ENCODE data around the gene PIEZO1.
"Not testable (repeated sequence)": the region's sequence is repeated elsewhere in the genome, so short reads cannot be mapped to it uniquely, and the experiment has no call there.

Gene PIEZO1

GRCh38 chr16:88781140-88782077, 3.6 kb downstream of the PIEZO1 start:
- no peak for DNase-seq (ENCODE audit: low read depth)

GRCh38 chr16:88780142-88781062, 4.6 kb downstream of the PIEZO1 start:
- no peak for DNase-seq (ENCODE audit: low read depth)

DNA sequence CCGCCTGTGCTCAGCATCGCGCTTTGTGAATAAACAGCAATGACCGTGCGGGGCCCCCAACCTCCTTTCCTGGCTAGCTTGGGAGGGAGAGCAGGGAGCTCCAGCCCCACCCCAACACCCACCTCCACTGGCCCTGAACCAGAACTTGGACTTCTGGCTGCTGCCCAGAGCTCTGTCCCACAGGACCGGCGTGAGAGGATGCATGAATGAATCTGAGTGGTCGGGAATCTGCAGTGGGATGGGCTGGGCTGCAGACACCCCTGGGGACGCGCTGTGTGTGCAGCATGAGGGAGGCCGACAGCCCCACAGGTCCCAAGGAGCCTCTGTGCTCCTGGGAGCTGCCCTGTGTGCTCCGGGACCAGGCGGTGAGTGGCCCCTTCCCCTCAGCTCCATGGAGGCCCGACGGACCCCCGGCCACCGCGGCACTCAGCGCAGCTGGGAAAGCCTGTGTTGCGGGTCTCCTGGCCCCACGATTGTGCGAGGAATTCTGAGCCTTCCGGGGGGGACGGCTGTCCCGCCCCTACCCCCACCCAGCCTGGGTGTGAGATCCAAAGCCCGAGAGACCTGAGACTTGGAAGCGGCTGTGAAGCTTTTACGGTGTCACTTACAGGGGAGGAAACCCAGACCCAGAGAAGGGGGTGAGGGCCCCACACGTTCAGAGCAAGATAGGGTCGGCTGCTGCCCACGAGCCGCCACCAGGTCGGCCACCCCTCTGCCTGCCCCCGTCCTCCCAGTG, 5.4 kb downstream of the PIEZO1 start:
- no peak for DNase-seq (ENCODE audit: low read depth)

DNA sequence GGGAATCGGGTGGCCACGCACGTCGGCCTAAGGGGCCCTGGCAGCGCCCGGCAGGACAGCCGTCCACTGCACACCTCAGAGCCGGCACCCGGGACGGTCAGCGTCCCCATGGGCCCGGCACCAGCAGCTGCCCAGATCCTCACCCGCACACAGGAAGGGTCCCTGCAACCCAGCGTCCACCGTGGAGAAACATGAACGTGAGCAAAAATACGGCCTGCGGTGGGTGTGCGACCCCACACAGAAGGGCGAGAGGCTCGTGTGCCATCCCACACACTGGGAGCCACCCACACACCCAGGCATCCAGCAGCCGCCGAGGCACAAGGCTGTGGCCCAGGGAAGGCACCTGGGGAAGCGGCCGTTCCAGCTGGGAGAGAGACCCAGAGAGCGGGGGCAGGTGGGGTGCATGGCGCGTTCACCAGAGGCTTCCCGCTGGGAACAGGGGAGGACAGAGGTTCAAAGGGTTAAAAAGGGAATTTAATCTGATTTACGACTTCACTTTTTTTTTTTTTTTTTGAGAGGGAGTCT, 6.4 kb downstream of the PIEZO1 start:
- DNase-seq (ENCODE audit: low read depth) = no peak

DNA sequence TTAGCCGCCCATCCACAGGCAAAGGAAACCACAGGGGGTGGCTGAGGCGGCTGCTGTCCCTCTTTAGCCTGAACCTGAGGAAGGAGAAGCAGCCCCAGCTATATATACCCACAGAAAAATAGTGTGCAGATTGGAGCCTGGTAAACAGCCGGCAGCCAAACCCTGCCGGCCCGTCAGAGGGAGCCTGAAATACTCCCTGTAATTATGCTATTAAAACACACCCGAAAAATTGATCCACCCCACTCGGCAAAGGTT, 6.8 kb downstream of the PIEZO1 start:
- no peak for DNase-seq (ENCODE audit: low read depth)

DNA sequence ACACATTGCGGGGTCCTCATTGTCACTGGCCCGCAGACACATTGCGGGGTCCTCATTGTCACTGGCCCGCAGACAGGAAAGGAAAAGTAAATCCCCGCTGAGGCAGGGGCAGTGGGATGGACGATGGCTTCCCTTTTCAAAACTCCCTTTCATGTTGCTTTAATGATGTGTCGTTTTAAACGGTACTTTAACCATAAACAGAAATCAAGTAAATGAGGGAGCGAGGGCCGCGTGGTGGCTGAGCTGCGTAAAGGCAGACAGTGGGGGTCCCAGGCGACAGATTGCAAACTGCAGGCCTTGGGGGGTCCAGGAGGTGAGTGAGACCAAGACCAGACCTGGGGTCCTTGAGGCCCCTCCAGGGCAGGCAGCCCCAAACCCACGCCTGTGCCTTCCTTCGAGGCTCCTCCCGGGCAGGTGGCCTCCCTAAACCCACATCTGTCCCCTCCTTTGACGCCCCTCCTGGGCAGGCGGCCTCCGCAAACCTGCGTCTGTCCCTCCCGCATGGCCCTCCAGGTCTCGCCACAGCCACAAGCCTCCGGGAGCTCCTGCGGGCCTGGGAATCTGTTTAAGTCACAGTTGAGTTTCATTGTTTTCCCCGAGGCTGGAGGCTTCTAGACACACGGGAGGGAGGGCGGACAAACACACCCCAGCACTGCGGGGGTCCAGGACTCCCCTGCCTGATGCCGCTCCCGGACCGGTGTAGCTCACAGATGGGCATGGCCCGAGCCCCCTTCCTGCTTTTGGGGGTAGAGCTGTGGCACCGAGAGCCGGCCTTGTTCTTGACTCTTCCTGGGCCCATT, 7.3 kb downstream of the PIEZO1 start:
- no peak for DNase-seq (ENCODE audit: low read depth)

DNA sequence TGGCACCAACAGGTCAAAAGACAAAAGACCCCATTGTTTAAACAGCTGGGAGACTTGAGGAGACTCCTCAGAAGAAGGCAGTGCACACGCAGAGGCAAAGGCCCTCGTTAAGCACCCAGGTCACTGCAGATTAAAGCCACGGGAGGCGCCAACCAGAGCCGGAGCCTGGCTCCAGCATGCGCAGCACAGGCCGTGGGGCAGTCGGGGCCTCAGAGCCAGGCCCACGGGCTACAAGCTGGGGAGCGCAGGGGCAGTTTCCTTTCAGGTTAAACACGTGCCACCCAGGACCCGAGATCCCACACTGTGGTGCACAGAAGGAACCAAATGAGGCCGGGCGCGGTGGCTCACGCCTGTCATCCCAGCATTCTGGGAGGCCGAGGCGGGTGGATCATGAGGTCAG, 9.2 kb downstream of the PIEZO1 start:
- DNase-seq (ENCODE audit: low read depth) = no peak

- no peak for DNase-seq (ENCODE audit: low read depth)
Observed at GRCh38 chr16:88774544-88775393, 10.3 kb downstream of the PIEZO1 start.

GRCh38 chr16:88773812-88774291, 11.2 kb downstream of the PIEZO1 start:
- DNase-seq (ENCODE audit: low read depth) = peak; percentile 52

DNA sequence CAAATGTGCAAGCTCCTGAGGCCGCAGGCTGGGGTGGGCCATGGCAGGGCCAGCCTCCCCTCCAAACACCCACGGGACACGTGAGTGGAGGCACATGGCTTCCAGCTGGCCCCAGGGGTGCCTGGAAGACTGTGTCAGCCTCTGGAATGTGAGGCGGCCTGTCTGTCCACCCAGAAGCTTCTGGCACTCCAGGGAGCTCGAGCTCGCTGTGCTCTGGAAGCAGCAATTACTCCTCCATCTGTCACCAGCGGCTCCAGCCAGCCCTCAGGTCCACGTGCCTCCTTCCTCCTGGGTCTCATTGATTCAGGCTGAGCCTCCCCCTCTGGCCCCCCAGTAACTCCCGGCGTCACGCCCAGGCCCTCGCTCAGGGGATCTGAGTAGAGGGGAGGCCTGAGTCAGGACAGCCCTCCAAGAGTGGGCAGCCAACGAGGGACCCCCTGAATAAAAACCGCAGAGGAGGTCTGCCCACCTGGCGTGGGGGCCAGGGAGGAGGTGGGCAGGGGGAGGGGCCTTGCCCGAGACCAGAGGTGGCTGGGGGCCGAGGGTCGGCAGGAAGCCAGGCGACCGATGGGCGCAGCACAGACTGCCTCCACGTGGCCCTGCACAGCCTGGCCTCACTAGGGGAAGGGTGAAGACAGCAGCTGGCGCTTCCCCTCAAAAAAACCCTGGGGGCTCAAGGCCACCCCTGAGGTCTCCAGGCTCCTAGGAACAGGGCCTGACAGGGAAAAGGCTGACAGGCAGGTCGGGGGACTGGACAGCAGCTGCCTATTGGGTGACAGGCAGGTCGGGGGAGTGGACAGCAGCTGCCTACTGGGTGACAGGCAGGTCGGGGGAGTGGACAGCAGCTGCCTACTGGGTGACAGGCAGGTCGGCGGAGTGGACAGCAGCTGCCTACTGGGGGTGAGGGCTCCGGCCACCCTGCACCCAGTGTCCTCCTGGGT, 11.9 kb downstream of the PIEZO1 start:
- DNase-seq (ENCODE audit: low read depth) = peak; percentile 82

- not testable (repeated sequence) for DNase-seq (ENCODE audit: low read depth)
Observed at GRCh38 chr16:88771781-88772180, 13.2 kb downstream of the PIEZO1 start.

DNA sequence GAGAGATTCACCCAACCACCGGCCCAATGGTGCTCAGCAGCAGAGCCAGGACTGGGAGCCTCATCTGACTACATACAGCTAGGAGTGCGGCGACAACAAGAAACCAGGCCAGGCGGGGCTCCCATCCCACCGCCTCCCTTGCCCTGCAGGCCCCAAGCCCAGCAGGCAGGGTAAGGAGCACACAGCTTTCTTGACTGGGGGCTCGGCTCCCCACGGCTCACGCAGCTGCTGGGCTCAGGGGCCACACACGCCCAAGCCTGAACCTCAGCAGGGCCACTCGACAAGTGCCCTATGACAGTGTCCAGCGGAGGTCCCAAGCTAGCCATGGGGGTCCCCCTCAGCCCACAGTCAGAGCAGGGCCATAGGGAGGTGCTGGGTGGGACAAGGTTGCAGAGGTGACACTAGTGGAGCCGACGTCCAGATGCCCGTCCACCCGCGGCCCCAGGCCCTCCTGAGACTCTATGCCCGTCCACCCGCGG, 13.7 kb downstream of the PIEZO1 start:
- DNase-seq (ENCODE audit: low read depth) = no peak

DNA sequence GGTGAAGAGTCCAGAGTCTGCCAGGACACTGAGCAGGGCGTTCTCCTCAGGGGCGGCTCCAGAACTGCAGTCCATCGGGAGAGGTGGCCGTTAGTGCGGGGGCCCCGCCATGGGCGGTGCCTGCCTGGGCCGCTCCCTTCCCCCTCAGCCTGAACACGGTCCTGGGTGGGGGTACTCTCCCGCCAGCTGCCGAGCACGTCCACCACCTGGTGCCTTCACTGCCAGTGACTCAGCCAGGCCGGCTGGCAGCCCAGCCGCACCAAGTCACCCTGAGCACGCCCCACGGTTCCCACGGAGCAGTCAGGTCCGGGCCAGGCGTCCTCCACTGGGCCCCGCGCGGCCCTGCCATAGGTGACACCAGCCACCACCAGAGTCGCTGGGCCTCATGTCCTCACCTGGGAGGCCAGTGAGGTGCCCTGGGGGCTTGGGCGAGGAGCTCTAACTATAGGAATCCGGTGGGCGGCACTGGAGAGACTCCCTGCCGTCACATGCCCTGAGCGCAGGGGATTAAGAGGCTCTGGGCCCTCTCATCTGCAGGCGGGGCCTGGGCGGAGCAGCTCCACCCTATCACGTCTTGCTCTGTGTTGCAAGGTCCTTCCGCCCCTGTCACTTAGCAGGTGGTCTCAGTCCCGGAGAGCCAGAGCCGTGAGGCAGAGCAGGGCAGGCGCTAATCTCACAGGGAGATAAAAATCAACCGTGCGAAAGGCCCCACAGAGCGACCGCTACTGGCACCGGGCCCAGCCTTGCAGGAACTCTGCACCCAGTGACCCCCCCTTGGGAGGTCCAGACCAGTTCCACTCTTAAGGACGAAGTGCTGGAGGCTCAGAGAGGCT, 14.3 kb downstream of the PIEZO1 start:
- peak; percentile 81 for DNase-seq (ENCODE audit: low read depth)

DNA sequence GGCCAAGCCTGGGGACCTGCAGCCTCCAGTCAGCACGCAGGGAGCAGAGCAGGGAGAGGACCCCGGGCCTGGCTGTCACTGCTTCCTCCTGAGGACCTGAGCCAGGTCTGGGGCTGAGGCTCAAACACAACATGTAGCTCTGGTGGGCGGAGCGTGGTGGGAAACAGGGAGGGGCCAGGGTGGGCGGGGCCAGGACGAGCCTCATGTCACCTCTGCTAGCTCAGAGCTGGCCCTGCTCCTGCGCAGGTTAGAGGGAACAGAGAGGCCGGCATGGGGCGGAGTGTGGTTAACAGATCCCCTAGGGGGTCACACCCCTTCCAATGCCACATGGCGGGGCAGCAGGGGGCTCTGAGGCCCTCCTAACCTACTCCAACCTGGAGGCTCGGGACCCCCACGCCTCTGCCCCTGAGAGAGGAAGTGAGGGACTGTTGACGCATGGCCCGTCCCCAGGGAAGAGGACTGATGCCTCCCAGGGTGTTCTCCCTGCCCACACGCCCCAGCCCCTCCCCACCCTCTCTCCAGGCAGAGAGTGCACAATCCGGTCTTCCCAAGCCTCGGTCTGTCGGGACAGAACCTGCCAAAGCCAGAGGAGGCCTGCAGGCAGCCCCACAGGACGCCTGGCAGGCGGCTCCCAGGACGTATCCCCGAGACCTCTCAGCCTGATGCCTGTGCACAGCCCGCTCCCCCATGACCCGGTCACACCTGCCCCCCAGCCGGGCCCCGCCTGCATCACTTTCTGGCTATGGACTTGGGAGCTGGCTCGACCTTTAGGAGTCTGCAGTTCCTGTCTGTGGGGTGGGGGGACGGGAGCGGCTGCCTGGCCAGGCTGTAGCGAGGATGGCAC, 15.2 kb downstream of the PIEZO1 start:
- no peak for DNase-seq (ENCODE audit: low read depth)

- DNase-seq (ENCODE audit: low read depth) = no peak
Observed at GRCh38 chr16:88768071-88768783, 16.8 kb downstream of the PIEZO1 start.

DNA sequence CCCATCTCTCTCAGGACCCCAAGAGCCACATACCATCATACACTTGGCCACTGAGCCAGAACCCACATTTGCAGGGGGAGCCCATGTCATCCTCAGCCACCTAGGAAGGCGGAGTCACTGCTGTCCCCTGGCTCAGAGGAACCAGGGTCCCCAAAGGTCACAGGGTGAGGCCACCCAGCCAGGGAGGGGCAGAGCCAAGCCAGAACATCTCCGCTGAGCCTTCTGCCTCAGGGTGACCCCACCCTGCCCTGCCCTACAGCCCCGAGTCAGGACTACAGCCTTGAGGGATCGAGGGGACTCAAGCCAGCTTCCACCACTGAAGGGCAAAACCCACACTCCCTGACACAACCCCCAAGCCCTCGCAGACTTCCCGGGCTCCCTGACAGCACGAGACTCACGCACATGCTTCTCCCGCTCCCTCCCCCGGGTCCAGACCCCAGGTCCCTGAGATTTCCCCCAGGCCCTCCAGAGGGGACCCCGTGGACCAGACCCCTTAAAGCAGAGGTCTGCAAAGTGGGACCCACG, 17.4 kb downstream of the PIEZO1 start:
- DNase-seq (ENCODE audit: low read depth) = no peak
